Measurements from ENCODE around the gene ARID5B.

- TF ChIP-seq MAX (IDR thresholded peaks at IDR 0.05; ENCODE audit: low read depth, low read length) (no peak), POLR2A (IDR thresholded peaks at IDR 0.05; ENCODE audit: extremely low read depth, insufficient read length) (no peak), CTCF (IDR thresholded peaks at IDR 0.05; ENCODE audit: low read depth, low read length) (no peak)
Observed at GRCh38 chr10:61939902-61940301, 38.4 kb downstream of the ARID5B start.
